WTC11 (cell line): Measurements from ENCODE around the gene CFAP74. TPM values are rescaled to one million over a fixed set of nuclear protein-coding genes. Genes with fewer than 3 reads are reported as not detected.

ENCODE experiments used
- ATAC-seq: fragments of 200-7000 bp; cut with Tn5 transposase; 2 replicates; pipeline ENCODE4 v1.10.0; 2021; ENCODE audit warnings: mild to moderate bottlenecking, moderate library complexity
- CTCF ChIA-PET: fragments of 300-600 bp; sonication (Branson Sonifier 250); formaldehyde crosslinking; loops from one replicate; lab custom pipeline; 2021; ENCODE audit warnings: antibody characterized with exemption; lab: Charles Lee
- POLR2A ChIA-PET: fragments of 350-600 bp; sonication (Branson Sonifier 250); formaldehyde crosslinking; loops from one replicate; lab custom pipeline; 2021; ENCODE audit warnings: antibody characterized with exemption; lab: Charles Lee
- DNase-seq: peaks from one replicate; pipeline ENCODE4 v3.0.0; 2021; ENCODE audit warnings: low spot score
- H3K27ac Mint-ChIP-seq: 2 replicates; pipeline ENCODE4 v1.8.0; 2021; ENCODE audit warnings: mixed read lengths
- H3K27me3 Mint-ChIP-seq: 2 replicates; pipeline ENCODE4 v1.8.0; 2021; ENCODE audit warnings: low read depth, mild to moderate bottlenecking, moderate library complexity, mixed read lengths
- H3K36me3 Mint-ChIP-seq: 2 replicates; pipeline ENCODE4 v1.8.0; 2021; ENCODE audit warnings: mixed read lengths
- H3K4me1 Mint-ChIP-seq: 2 replicates; pipeline ENCODE4 v1.8.0; 2022; ENCODE audit warnings: mixed read lengths
- H3K4me3 Mint-ChIP-seq: 2 replicates; pipeline ENCODE4 v1.8.0; 2021; ENCODE audit warnings: mild to moderate bottlenecking, moderate library complexity, mixed read lengths
- H3K9me3 Mint-ChIP-seq: 2 replicates; pipeline ENCODE4 v1.8.0; 2021; ENCODE audit warnings: mixed read lengths
- ATF3 ChIP-seq: sonication (generic); formaldehyde crosslinking; conservative IDR thresholded peaks from 2 replicates; pipeline ENCODE4 v1.8.1; 2022; ENCODE audit warnings: mild to moderate bottlenecking, missing genetic modification reagents
- CBFB ChIP-seq: sonication (generic); formaldehyde crosslinking; IDR thresholded peaks from 2 replicates; pipeline ENCODE4 v1.8.1; 2022; ENCODE audit warnings: mild to moderate bottlenecking, low read depth, missing genetic modification reagents
- GABPB1 ChIP-seq: sonication (generic); formaldehyde crosslinking; IDR thresholded peaks from 2 replicates; pipeline ENCODE4 v1.8.1; 2023; ENCODE audit warnings: mild to moderate bottlenecking, missing genetic modification reagents
- NFE2L1 ChIP-seq: sonication (generic); formaldehyde crosslinking; IDR thresholded peaks from 2 replicates; pipeline ENCODE4 v1.8.1; 2023; ENCODE audit warnings: missing genetic modification reagents
- TEAD4 ChIP-seq: sonication (generic); formaldehyde crosslinking; IDR thresholded peaks from 2 replicates; pipeline ENCODE4 v1.8.0; 2022; ENCODE audit warnings: mild to moderate bottlenecking, missing genetic modification reagents
- ZNF219 ChIP-seq: sonication (generic); formaldehyde crosslinking; IDR thresholded peaks from 2 replicates; pipeline ENCODE4 v1.8.0; 2023; ENCODE audit warnings: missing genetic modification reagents, mild to moderate bottlenecking, borderline replicate concordance
- ZNF263 ChIP-seq: sonication (generic); formaldehyde crosslinking; IDR thresholded peaks from 2 replicates; pipeline ENCODE4 v1.8.1; 2022; ENCODE audit warnings: low read depth, mild to moderate bottlenecking, moderate library complexity, missing genetic modification reagents
- ZNF281 ChIP-seq: sonication (generic); formaldehyde crosslinking; IDR thresholded peaks from 2 replicates; pipeline ENCODE4 v1.8.0; 2023; ENCODE audit warnings: mild to moderate bottlenecking, missing genetic modification reagents
- ZNF416 ChIP-seq: fragments of 250-450 bp; sonication (Bioruptor Pico); IDR thresholded peaks from 2 replicates; pipeline ENCODE4 v1.9.0; 2021; ENCODE audit warnings: mild to moderate bottlenecking, inconsistent platforms
- ZNF532 ChIP-seq: fragments of 250-450 bp; sonication (Bioruptor Pico); IDR thresholded peaks from 2 replicates; pipeline ENCODE4 v1.9.0; 2021; ENCODE audit warnings: mild to moderate bottlenecking, borderline replicate concordance
- total RNA-seq: library from RNA; stranded (reverse); gene quantifications from 3 replicates; pipeline ENCODE4 v1.2.3, GENCODE V29; 2021
- TF ChIP-seq, protein P1 (sequence below): fragments of 250-450 bp; sonication (Bioruptor Pico); IDR thresholded peaks from 2 replicates; pipeline ENCODE4 v1.8.0; 2021; ENCODE audit warnings: mild to moderate bottlenecking

Gene CFAP74
- total RNA-seq, 1 experiment from 2014 or later = 0.35 TPM

GRCh38 chr1:1969505-1969900, 34.1 kb downstream of the CFAP74 start:
- Mint-ChIP-seq H3K4me3 (no peak overlapping the region), H3K4me1 (no peaks in the 10 kb centered on the region), H3K27ac (no peak overlapping the region), H3K27me3 (no peaks in the 10 kb centered on the region), H3K36me3 (no peaks in the 10 kb centered on the region), H3K9me3 (peaks cover 15% of the 10 kb centered on the region)
- no peak for TF ChIP-seq ZNF281 (CRISPR knock-in tag)
- no peak for TF ChIP-seq ZNF263 (CRISPR knock-in tag)
- no peak for TF ChIP-seq ATF3
- no peak for TF ChIP-seq GABPB1 (CRISPR knock-in tag)
- no peak for TF ChIP-seq TEAD4
- TF ChIP-seq ZNF532 (CRISPR knock-in tag) = no peak
- TF ChIP-seq, protein P1, sequence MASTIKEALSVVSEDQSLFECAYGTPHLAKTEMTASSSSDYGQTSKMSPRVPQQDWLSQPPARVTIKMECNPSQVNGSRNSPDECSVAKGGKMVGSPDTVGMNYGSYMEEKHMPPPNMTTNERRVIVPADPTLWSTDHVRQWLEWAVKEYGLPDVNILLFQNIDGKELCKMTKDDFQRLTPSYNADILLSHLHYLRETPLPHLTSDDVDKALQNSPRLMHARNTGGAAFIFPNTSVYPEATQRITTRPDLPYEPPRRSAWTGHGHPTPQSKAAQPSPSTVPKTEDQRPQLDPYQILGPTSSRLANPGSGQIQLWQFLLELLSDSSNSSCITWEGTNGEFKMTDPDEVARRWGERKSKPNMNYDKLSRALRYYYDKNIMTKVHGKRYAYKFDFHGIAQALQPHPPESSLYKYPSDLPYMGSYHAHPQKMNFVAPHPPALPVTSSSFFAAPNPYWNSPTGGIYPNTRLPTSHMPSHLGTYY = no peak
- POLR2A ChIA-PET = interaction anchor here (0.6 kb wide), 1 partner anchor 23 kb away, joined by 6 read pairs; no protein-coding TSS in a partner anchor
- CTCF ChIA-PET = interaction anchor here (1.4 kb wide), 2 partner anchors 9 to 75 kb away, joined by 4 to 8 read pairs; no protein-coding TSS in a partner anchor
- ATAC-seq (no peak), DNase-seq (no peak)

DNA sequence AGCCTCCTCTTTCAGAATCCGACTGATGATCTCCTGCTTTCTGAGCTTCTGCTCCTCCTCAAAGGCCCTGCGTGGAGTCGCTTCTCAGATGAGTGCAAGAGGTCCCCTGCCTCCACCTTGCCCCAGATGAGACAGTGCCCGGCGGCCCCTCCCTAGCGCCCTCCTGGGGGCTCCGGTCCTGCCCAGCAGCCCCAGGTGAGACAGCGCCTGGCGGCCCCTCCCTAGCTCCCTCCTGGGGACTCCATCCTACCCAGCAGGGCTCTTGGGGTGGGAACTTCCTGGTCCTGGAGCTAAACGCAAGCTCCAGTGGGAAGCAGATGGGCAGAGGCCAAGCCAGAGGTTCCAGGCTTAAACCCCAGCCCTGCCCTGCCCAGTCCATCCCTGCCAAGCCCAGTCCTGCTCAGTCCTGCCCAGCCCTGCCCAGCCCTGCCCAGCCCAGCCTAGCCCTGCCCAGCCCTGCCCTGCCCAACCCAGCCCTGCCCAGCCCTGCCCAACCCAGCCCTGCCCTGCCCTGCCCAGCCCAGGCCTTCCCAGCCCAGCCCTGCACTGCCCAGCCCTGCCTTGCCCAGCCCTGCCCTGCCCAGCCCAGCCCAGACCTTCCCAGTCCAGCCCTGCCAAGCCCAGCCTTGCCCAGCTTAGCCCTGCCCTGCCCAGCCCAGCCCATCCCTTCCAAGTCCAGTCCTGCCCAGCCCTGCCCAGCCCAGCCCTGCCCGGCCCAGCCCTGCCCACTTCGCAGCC, 34.6 kb downstream of the CFAP74 start:
- ChIA-PET CTCF (interaction anchor here (0.7 to 1.4 kb wide), 3 partner anchors 8 to 76 kb away, joined by 3 to 9 read pairs (median 8); no protein-coding TSS in a partner anchor), POLR2A (interaction anchor here (0.6 kb wide), 1 partner anchor 24 kb away, joined by 6 read pairs; no protein-coding TSS in a partner anchor)
- no peak overlapping the region for H3K27ac Mint-ChIP-seq
- no peak overlapping the region for H3K4me3 Mint-ChIP-seq
- H3K36me3 Mint-ChIP-seq = no peaks in the 10 kb centered on the region
- no peaks in the 10 kb centered on the region for H3K27me3 Mint-ChIP-seq
- H3K9me3 Mint-ChIP-seq = peaks cover 15% of the 10 kb centered on the region
- ATAC-seq (no peak), DNase-seq (no peak)
- TF ChIP-seq NFE2L1 (CRISPR knock-in tag) (no peak), ZNF219 (CRISPR knock-in tag) (no peak), ZNF532 (CRISPR knock-in tag) (no peak), ZNF416 (CRISPR knock-in tag) (no peak), CBFB (no peak)
- H3K4me1 Mint-ChIP-seq = no peaks in the 10 kb centered on the region
